Hepatocyte (in vitro differentiated cells): Measurements from ENCODE around the gene ADAM8. TPM values are rescaled to one million over a fixed set of nuclear protein-coding genes. Genes with fewer than 3 reads are reported as not detected.

ENCODE experiments used
- DNase-seq: peaks from one replicate; pipeline ENCODE4 v3.0.0-alpha.2; 2016; ENCODE audit warnings: low spot score
- H2AFZ ChIP-seq: fragments of 200-600 bp; sonication (generic); 2 replicates; pipeline ENCODE4 v1.6.0; 2016; ENCODE audit warnings: antibody characterized with exemption, mild to moderate bottlenecking
- H3K27ac ChIP-seq: fragments of 200-600 bp; sonication (generic); 2 replicates; pipeline ENCODE4 v1.5.1; 2016; ENCODE audit warnings: mild to moderate bottlenecking
- H3K27me3 ChIP-seq: fragments of 200-600 bp; sonication (generic); 2 replicates; pipeline ENCODE4 v1.6.1; 2016
- H3K36me3 ChIP-seq: fragments of 200-600 bp; sonication (generic); replicated peaks from 2 replicates; pipeline ENCODE4 v1.5.1; 2016; ENCODE audit warnings: low read depth; ENCODE audit not compliant: insufficient read depth
- H3K4me1 ChIP-seq: fragments of 200-600 bp; sonication (generic); 2 replicates; pipeline ENCODE4 v1.5.1; 2016; ENCODE audit warnings: mild to moderate bottlenecking, moderate library complexity; ENCODE audit not compliant: insufficient read depth
- H3K4me2 ChIP-seq: fragments of 200-600 bp; sonication (generic); 2 replicates; pipeline ENCODE4 v1.6.0; 2016
- H3K4me3 ChIP-seq: fragments of 200-600 bp; sonication (generic); 2 replicates; pipeline ENCODE4 v1.5.1; 2016; ENCODE audit warnings: mild to moderate bottlenecking
- H3K79me2 ChIP-seq: fragments of 200-600 bp; sonication (generic); 2 replicates; pipeline ENCODE4 v1.6.0; 2017; ENCODE audit warnings: mild to moderate bottlenecking
- H3K9me2 ChIP-seq: fragments of 200-600 bp; sonication (generic); replicated peaks from 2 replicates; pipeline ENCODE4 v1.6.0; 2017; ENCODE audit warnings: mild to moderate bottlenecking; ENCODE audit not compliant: insufficient read depth
- H3K9me3 ChIP-seq: fragments of 200-600 bp; sonication (generic); 2 replicates; pipeline ENCODE4 v1.5.1; 2016; ENCODE audit warnings: low read depth, mild to moderate bottlenecking
- H4K20me1 ChIP-seq: fragments of 200-600 bp; sonication (generic); 2 replicates; pipeline ENCODE4 v1.6.0; 2016; ENCODE audit warnings: mild to moderate bottlenecking; ENCODE audit not compliant: insufficient read depth, poor library complexity, severe bottlenecking
- EZH2 ChIP-seq: fragments of 200-600 bp; sonication (generic); IDR thresholded peaks from 2 replicates; pipeline ENCODE4 v1.6.1; 2016; ENCODE audit warnings: antibody characterized with exemption, mild to moderate bottlenecking, borderline replicate concordance
- EZH2phosphoT487 ChIP-seq: fragments of 200-600 bp; sonication (generic); IDR thresholded peaks from one replicate; pipeline ENCODE4 v1.6.1; 2018; ENCODE audit warnings: antibody characterized with exemption, mild to moderate bottlenecking, low read depth, moderate library complexity; ENCODE audit not compliant: unreplicated experiment, severe bottlenecking
- WGBS: methylation state at CpG from one replicate; pipeline ENCODE4 v1.1.6; 2016; ENCODE audit warnings: low lambda C conversion rate; ENCODE audit errors: missing lambda C conversion rate; 5-methylcytosine and 5-hydroxymethylcytosine counted together
- microRNA counts: library from miRNA; unstranded; fragments of <30 nt; microRNA quantifications from one replicate; lab custom pipeline; 2017
- microRNA-seq: library from miRNA; unstranded; fragments of <30 nt; microRNA quantifications from one replicate; pipeline ENCODE4, GENCODE V29; 2017
- polyA plus RNA-seq: library from polyadenylated mRNA; unstranded; fragments of >200 nt; fragmentation: Nextera tagmentation; extraction: Ambion mirVana; gene quantifications from 2 replicates; pipeline ENCODE4 v1.2.1, GENCODE V29; 2016
- total RNA-seq: library from RNA; depleted of rRNA; stranded (reverse); fragments of >200 nt; gene quantifications from 2 replicates; pipeline ENCODE4 v1.2.3, GENCODE V29; 2014
- TF ChIP-seq, protein P1 (sequence below): fragments of 200-600 bp; sonication (generic); IDR thresholded peaks from 2 replicates; pipeline ENCODE4 v1.5.1; 2016; ENCODE audit warnings: antibody characterized with exemption, mild to moderate bottlenecking; ENCODE audit not compliant: poor library complexity

Gene ADAM8
- total and polyA plus RNA-seq, 2 experiments from 2014 or later = 1.9 to 3.0 TPM

DNA sequence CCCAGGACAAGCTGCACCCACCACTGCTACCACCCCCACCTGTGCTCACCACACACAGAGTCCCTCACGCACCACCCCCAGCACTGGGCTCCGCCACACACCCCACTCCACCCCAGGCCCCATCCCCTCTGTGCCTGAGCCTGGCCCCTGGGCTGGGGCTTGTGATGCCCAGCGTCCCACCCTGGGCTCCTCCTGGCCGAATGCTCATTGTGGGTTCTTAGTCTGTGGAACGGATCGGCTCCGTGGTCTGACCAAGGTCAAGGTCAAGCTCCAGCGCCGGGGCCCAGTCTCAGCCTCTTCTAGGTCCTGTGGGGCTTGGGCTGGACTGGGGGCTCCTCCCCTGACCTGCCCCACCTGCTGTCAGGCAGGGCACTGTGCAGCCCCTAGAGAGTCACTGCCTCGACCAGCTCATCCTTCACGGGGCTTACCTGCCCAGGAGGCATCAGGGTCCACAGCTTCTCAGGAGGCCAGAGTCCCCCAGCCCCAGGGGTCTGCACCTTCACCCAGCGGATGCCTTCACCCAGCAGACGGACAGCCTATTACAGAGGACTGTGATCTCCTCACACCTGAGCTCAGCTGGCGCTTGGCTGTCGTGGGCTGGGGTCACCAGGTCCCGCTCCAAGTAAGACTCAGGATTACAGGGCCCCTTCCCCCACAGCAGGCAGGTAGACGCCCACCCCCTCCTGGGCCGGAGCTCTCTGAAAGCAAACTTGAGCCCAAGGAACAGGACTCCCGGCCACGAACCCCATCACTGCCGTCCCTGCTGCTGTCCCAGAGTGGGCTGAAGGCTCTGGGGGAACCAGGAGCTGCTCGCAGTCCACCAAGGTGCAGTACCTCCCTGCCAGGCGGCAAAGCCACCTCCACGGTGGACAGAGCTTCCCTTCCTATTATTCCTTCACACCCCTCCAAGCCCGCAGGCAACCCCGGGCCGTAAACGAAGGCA lies 61.9 kb downstream of the ADAM8 start:
- H3K9me3 ChIP-seq = no peaks in the 10 kb centered on the region
- H4K20me1 ChIP-seq = no peaks in the 10 kb centered on the region
- no peak overlapping the region for H2AFZ ChIP-seq
- H3K36me3 ChIP-seq = no peaks in the 10 kb centered on the region
- no peak for DNase-seq
- H3K27ac ChIP-seq = no peak overlapping the region
- peaks cover 16% of the 10 kb centered on the region for H3K27me3 ChIP-seq
- H3K4me3 ChIP-seq = no peak overlapping the region
- no peaks in the 10 kb centered on the region for H3K9me2 ChIP-seq
- no peak overlapping the region for H3K4me2 ChIP-seq
- H3K79me2 ChIP-seq = no peaks in the 10 kb centered on the region
- H3K4me1 ChIP-seq = no peaks in the 10 kb centered on the region
- TF ChIP-seq EZH2 = no peak
- no peak for TF ChIP-seq EZH2phosphoT487
- TF ChIP-seq, protein P1, sequence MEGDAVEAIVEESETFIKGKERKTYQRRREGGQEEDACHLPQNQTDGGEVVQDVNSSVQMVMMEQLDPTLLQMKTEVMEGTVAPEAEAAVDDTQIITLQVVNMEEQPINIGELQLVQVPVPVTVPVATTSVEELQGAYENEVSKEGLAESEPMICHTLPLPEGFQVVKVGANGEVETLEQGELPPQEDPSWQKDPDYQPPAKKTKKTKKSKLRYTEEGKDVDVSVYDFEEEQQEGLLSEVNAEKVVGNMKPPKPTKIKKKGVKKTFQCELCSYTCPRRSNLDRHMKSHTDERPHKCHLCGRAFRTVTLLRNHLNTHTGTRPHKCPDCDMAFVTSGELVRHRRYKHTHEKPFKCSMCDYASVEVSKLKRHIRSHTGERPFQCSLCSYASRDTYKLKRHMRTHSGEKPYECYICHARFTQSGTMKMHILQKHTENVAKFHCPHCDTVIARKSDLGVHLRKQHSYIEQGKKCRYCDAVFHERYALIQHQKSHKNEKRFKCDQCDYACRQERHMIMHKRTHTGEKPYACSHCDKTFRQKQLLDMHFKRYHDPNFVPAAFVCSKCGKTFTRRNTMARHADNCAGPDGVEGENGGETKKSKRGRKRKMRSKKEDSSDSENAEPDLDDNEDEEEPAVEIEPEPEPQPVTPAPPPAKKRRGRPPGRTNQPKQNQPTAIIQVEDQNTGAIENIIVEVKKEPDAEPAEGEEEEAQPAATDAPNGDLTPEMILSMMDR = no peak
- 91% methylated on average over 27 of the region's 28 CpGs for WGBS

DNA sequence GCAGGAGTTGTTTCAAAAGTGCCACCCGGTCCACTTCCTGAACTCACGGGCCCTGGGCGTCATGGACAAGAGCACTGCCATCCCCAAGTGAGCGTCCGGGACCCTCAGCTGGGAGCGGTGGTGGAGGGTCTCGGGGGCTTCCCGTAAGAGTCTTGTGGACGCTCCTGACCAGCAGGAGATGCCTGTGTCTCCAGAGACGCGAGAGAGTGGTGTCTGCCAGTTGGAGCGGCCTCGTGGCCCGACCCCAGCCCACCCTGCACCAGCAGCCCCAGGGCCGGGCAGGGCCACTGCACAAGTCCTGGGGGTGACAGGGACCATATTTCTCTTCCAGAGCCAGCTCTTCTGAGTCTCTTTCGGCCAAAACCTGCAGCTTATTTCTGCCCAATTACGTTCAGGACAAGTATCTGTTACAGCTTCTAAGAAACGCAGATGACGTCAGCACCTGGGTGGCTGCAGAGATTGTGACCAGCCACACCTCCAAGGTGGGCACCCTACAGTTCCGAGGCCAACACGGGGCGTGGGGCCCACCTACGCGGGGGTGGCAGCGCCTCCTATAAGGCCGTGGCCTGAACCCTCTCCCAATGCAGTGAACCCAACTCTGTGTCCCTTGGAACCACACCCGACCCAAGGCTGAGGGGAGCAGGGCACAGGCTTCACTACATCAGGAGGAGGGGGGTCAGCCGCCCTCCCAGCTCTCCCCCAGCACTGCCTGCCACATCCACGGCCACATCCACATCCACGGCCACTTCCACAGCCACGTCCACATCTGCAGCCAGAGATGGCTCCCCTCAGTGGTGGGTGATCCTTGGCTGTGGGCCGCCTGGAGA lies 62.8 kb downstream of the ADAM8 start:
- Histone ChIP-seq H3K27ac (no peak overlapping the region), H4K20me1 (no peaks in the 10 kb centered on the region), H2AFZ (no peak overlapping the region), H3K9me3 (no peaks in the 10 kb centered on the region), H3K36me3 (no peaks in the 10 kb centered on the region), H3K4me1 (no peaks in the 10 kb centered on the region), H3K4me3 (no peak overlapping the region), H3K27me3 (peaks cover 7% of the 10 kb centered on the region), H3K9me2 (no peaks in the 10 kb centered on the region), H3K79me2 (no peaks in the 10 kb centered on the region), H3K4me2 (no peak overlapping the region)
- no peak for TF ChIP-seq EZH2phosphoT487
- TF ChIP-seq, protein P1 = no peak
- no peak for TF ChIP-seq EZH2
- no peak for DNase-seq
- 89% methylated on average over 31 of the region's 32 CpGs for WGBS

DNA sequence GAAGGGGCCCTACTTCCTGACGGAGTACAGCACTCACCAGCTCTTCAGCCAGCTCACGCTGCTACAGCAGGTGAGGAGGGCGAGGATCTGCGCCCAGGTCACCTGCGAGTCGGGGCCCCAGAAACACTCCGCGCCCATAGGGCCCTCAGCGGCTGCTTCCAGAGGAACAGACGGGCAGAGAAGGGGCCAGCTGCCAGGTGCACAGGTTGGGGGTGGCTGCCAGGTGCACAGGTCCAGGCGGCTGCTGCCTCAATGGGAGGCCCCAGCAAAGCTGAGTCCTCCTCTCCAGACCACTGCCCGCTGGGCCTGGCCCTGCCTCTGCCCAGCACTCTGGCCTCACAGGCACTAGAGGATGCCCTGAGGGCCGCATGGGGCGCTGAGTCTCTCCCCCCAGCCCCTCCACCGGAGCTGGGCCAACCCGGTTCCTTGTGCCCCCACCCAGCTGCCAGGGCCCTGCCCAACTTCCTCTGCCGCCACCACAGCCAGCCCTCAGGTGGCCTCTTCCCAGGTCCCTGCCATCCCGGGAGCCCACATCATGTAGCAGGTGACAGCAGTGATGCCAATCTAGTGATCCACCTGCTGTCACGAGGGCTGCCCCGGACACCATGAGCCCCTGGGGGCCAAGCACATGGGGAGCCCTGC lies 63.7 kb downstream of the ADAM8 start:
- H3K9me3 ChIP-seq = no peaks in the 10 kb centered on the region
- H2AFZ ChIP-seq = no peak overlapping the region
- no peaks in the 10 kb centered on the region for H4K20me1 ChIP-seq
- H3K9me2 ChIP-seq = no peaks in the 10 kb centered on the region
- no peak overlapping the region for H3K4me2 ChIP-seq
- H3K79me2 ChIP-seq = no peaks in the 10 kb centered on the region
- H3K4me3 ChIP-seq = no peak overlapping the region
- no peaks in the 10 kb centered on the region for H3K36me3 ChIP-seq
- TF ChIP-seq EZH2 (no peak), EZH2phosphoT487 (no peak)
- TF ChIP-seq, protein P1 = no peak
- H3K27me3 ChIP-seq = no peaks in the 10 kb centered on the region
- no peaks in the 10 kb centered on the region for H3K4me1 ChIP-seq
- no peak for DNase-seq
- WGBS = 93% methylated on average over 20 of the region's 20 CpGs
- H3K27ac ChIP-seq = no peak overlapping the region

MicroRNAs encoded within 50 kb of the gene (microRNA counts, 767-probe panel; counts per million panel counts)
- not detected for microRNA hsa-miR-202-3p (lab: Ali Mortazavi, UCI)

Small RNAs within 50 kb of the gene (microRNA-seq; reads per million reads assigned to microRNA genes)
- not detected for gene MIR202

Other genes starting within 250 kb of the ADAM8 start
- gene ADGRA1, start 188.9 kb downstream of the ADAM8 start, total RNA-seq = 0.47 TPM in 1 of 2 replicates, not detected in the other
- gene ADGRA1, start 188.9 kb downstream of the ADAM8 start, polyA plus RNA-seq = not detected in 2 replicates
- 3.8 and 13.4 TPM in 2 replicates for gene KNDC1, start 116.6 kb downstream of the ADAM8 start, total RNA-seq
- 4.0 and 4.3 TPM in 2 replicates for gene KNDC1, start 116.6 kb downstream of the ADAM8 start, polyA plus RNA-seq
- gene UTF1, start 46.7 kb downstream of the ADAM8 start, total RNA-seq = not detected in 2 replicates
- not detected in 2 replicates for gene UTF1, start 46.7 kb downstream of the ADAM8 start, polyA plus RNA-seq
- gene VENTX, start 39.0 kb downstream of the ADAM8 start, total RNA-seq = not detected in 2 replicates
- not detected in 2 replicates for gene VENTX, start 39.0 kb downstream of the ADAM8 start, polyA plus RNA-seq
- 39.9 and 44.8 TPM in 2 replicates for gene TUBGCP2, start 32.0 kb upstream of the ADAM8 start, total RNA-seq
- 51.5 and 54.7 TPM in 2 replicates for gene TUBGCP2, start 32.0 kb upstream of the ADAM8 start, polyA plus RNA-seq
- 26.1 and 36.9 TPM in 2 replicates for gene ZNF511, start 32.0 kb upstream of the ADAM8 start, total RNA-seq
- 48.5 and 56.9 TPM in 2 replicates for gene ZNF511, start 32.0 kb upstream of the ADAM8 start, polyA plus RNA-seq
- gene CALY, start 60.0 kb upstream of the ADAM8 start, total RNA-seq = 2.3 TPM in 1 of 2 replicates, not detected in the other
- gene CALY, start 60.0 kb upstream of the ADAM8 start, polyA plus RNA-seq = 3.1 and 3.7 TPM in 2 replicates
- gene PRAP1, start 70.5 kb upstream of the ADAM8 start, total RNA-seq = 146 and 156 TPM in 2 replicates
- 178 and 324 TPM in 2 replicates for gene PRAP1, start 70.5 kb upstream of the ADAM8 start, polyA plus RNA-seq
- gene FUOM, start 81.2 kb upstream of the ADAM8 start, total RNA-seq = 17.3 and 34.6 TPM in 2 replicates
- 31.1 and 35.0 TPM in 2 replicates for gene FUOM, start 81.2 kb upstream of the ADAM8 start, polyA plus RNA-seq
- 146 TPM in 2 replicates for gene ECHS1, start 96.5 kb upstream of the ADAM8 start, total RNA-seq
- 167 and 204 TPM in 2 replicates for gene ECHS1, start 96.5 kb upstream of the ADAM8 start, polyA plus RNA-seq
- gene PAOX, start 102.4 kb upstream of the ADAM8 start, total RNA-seq = 11.5 and 12.7 TPM in 2 replicates
- gene PAOX, start 102.4 kb upstream of the ADAM8 start, polyA plus RNA-seq = 19.6 and 27.6 TPM in 2 replicates
- 53.2 and 57.0 TPM in 2 replicates for gene MTG1, start 117.3 kb upstream of the ADAM8 start, total RNA-seq
- gene MTG1, start 117.3 kb upstream of the ADAM8 start, polyA plus RNA-seq = 154 and 180 TPM in 2 replicates
- gene SPRN, start 147.8 kb upstream of the ADAM8 start, total RNA-seq = 0.28 and 0.97 TPM in 2 replicates
- gene SPRN, start 147.8 kb upstream of the ADAM8 start, polyA plus RNA-seq = 2.6 and 2.7 TPM in 2 replicates
- gene SCART1, start 177.1 kb upstream of the ADAM8 start, total RNA-seq = 0.16 and 1.00 TPM in 2 replicates
- gene SCART1, start 177.1 kb upstream of the ADAM8 start, polyA plus RNA-seq = 0.22 and 0.63 TPM in 2 replicates